Loucy (cell line): ENCODE measurements around the gene RAI1.

ENCODE experiments used
- H2AFZ ChIP-seq: fragments of 200-600 bp; sonication (generic); 2 replicates; pipeline ENCODE4 v1.6.0; 2016; ENCODE audit warnings: antibody characterized with exemption, mild to moderate bottlenecking, low read length, moderate library complexity
- H3F3A ChIP-seq: fragments of 200-600 bp; 2 replicates; pipeline ENCODE4 v1.6.0; 2016; ENCODE audit warnings: antibody characterized with exemption, low read depth, mild to moderate bottlenecking
- H3K27me3 ChIP-seq: fragments of 200-600 bp; sonication (generic); 2 replicates; pipeline ENCODE4 v1.6.1; 2014; ENCODE audit warnings: low read length, mild to moderate bottlenecking; ENCODE audit not compliant: insufficient read depth, poor library complexity, severe bottlenecking
- H3K36me3 ChIP-seq: fragments of 200-600 bp; sonication (generic); 2 replicates; pipeline ENCODE4 v1.6.1; 2016; ENCODE audit warnings: low read length; ENCODE audit not compliant: insufficient read depth
- H3K4me1 ChIP-seq: fragments of 200-600 bp; sonication (generic); 2 replicates; pipeline ENCODE4 v1.5.1; 2014; ENCODE audit warnings: low read length, mild to moderate bottlenecking; ENCODE audit not compliant: insufficient read depth, poor library complexity, severe bottlenecking
- H3K4me2 ChIP-seq: fragments of 200-600 bp; sonication (generic); 2 replicates; pipeline ENCODE4 v1.6.0; 2014; ENCODE audit warnings: antibody characterized with exemption, low read length, low read depth, mild to moderate bottlenecking; ENCODE audit not compliant: poor library complexity, severe bottlenecking
- H3K4me3 ChIP-seq: fragments of 200-600 bp; sonication (generic); 2 replicates; pipeline ENCODE4 v1.5.1; 2014; ENCODE audit warnings: low read length, mild to moderate bottlenecking, mixed read lengths; ENCODE audit not compliant: poor library complexity, severe bottlenecking
- H3K79me2 ChIP-seq: fragments of 200-600 bp; sonication (generic); 2 replicates; pipeline ENCODE4 v1.6.1; 2014; ENCODE audit warnings: low read length; ENCODE audit not compliant: insufficient read depth
- H3K9ac ChIP-seq: fragments of 200-600 bp; sonication (generic); 2 replicates; pipeline ENCODE4 v1.6.0; 2014; ENCODE audit warnings: mild to moderate bottlenecking, low read depth, low read length, moderate library complexity; ENCODE audit not compliant: poor library complexity, severe bottlenecking
- H3K9me2 ChIP-seq: fragments of 200-600 bp; sonication (generic); replicated peaks from 2 replicates; pipeline ENCODE4 v1.6.1; 2016; ENCODE audit warnings: low read depth, low read length, mixed read lengths
- H3K9me3 ChIP-seq: fragments of 200-600 bp; sonication (generic); 2 replicates; pipeline ENCODE4 v1.6.1; 2014; ENCODE audit warnings: mild to moderate bottlenecking, antibody characterized with exemption, low read length, low read depth; ENCODE audit not compliant: insufficient read depth
- H4K20me1 ChIP-seq: fragments of 200-600 bp; sonication (generic); 2 replicates; pipeline ENCODE4 v1.6.0; 2014; ENCODE audit warnings: antibody characterized with exemption, low read length, mild to moderate bottlenecking; ENCODE audit not compliant: insufficient read depth, poor library complexity, severe bottlenecking
- EZH2phosphoT487 ChIP-seq: fragments of 200-600 bp; IDR thresholded peaks from 2 replicates; pipeline ENCODE4 v1.6.1; 2018; ENCODE audit warnings: antibody characterized with exemption, mild to moderate bottlenecking, moderate library complexity, borderline replicate concordance
- TF ChIP-seq, protein P1 (sequence below): fragments of 200-600 bp; sonication (generic); conservative IDR thresholded peaks from 2 replicates; pipeline ENCODE4 v1.5.1; 2014; ENCODE audit warnings: mild to moderate bottlenecking, antibody characterized with exemption, low read length

The RAI1 gene

DNA sequence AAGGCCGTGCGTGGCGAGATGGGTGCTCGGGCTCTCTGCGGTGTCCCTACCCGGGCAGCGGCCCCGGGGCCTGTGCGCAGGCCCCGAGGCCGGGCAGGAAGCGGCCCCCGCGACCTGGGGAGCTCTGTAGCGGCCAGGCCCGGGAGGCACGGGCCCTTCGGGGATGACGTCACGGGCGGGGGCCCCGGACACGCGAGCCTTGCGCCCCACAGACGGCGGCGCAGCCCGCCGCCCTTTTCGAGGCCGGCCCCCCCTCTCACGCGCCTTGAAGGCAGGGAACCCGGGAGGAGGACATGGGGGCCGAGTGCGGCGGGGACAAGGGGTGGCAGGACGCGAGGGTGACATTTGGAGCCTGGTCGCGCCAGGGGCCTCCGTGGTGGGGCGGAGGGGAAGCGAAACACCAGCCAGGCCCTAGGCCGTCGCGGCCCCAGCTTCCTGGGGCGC lies 1.1 kb downstream of the RAI1 start:
- Histone ChIP-seq H2AFZ (peak overlapping the region; percentile 51), H3K79me2 (peaks cover 58% of the 10 kb centered on the region), H3K27me3 (peaks cover 10% of the 10 kb centered on the region), H3K9me3 (no peaks in the 10 kb centered on the region), H3K9me2 (no peaks in the 10 kb centered on the region), H3K4me3 (peak overlapping the region; percentile 90), H3K4me2 (peak overlapping the region; percentile 96), H3K4me1 (peaks cover 39% of the 10 kb centered on the region), H4K20me1 (peaks cover 34% of the 10 kb centered on the region), H3K9ac (peak overlapping the region; percentile 97), H3F3A (no peaks in the 10 kb centered on the region), H3K36me3 (no peaks in the 10 kb centered on the region)
- no peak for TF ChIP-seq EZH2phosphoT487
- TF ChIP-seq, protein P1, sequence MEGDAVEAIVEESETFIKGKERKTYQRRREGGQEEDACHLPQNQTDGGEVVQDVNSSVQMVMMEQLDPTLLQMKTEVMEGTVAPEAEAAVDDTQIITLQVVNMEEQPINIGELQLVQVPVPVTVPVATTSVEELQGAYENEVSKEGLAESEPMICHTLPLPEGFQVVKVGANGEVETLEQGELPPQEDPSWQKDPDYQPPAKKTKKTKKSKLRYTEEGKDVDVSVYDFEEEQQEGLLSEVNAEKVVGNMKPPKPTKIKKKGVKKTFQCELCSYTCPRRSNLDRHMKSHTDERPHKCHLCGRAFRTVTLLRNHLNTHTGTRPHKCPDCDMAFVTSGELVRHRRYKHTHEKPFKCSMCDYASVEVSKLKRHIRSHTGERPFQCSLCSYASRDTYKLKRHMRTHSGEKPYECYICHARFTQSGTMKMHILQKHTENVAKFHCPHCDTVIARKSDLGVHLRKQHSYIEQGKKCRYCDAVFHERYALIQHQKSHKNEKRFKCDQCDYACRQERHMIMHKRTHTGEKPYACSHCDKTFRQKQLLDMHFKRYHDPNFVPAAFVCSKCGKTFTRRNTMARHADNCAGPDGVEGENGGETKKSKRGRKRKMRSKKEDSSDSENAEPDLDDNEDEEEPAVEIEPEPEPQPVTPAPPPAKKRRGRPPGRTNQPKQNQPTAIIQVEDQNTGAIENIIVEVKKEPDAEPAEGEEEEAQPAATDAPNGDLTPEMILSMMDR = no peak

DNA sequence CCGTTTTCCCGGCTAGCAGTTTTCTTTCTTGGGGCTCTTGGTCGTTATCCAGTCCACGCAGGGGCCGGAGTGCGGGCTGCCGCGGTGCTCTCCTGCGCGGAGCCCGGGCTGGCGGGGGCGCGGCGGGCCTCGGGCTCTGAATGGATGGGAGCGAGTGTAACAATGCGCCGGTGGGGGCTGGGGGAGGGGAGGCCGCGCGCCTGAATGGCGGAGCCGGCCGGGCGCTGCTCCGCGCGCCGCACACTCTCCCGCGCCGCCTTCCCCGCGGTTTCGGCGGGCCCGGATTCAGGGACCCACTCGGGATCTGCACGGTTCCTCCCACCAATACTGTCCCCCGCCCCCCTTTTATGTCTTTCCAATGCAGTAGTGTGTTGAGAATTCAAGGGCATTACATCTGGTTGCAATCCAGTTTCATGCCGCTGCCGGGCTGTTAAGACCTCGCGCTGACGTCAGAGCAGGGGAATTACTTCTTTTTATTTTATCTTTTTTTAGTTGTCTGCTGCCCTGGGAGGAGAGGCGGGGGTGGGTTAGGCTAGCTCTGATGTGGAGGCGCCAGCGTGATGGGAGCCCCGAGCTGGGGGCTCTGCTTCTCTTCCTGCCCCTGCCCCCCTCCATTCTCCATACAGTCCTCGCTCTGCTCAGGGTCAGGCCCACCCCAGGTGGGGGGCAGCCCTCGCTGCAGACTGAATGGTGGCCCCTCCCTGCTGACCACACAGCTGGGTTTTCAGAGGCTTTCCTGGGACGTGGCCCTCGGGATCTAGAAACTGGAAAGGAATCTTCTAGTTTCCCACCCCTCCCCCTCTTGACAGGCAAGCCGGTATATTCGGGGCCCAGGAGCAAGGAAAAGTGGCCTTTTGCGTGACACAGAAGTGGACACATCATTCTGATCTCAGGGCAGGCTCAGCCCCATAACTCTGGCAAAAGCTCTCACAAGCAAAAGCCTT lies 1.8 kb downstream of the RAI1 start:
- Histone ChIP-seq H3K9me3 (no peaks in the 10 kb centered on the region), H3F3A (no peaks in the 10 kb centered on the region), H3K4me1 (peaks cover 39% of the 10 kb centered on the region), H3K27me3 (peaks cover 10% of the 10 kb centered on the region), H3K9me2 (no peaks in the 10 kb centered on the region), H3K9ac (peak overlapping the region; percentile 97), H3K36me3 (no peaks in the 10 kb centered on the region), H2AFZ (peak overlapping the region; percentile 51; the same call in 1 of the 2 replicates), H4K20me1 (peaks cover 34% of the 10 kb centered on the region), H3K79me2 (peaks cover 65% of the 10 kb centered on the region), H3K4me3 (peak overlapping the region; percentile 90), H3K4me2 (peak overlapping the region; percentile 96)
- TF ChIP-seq EZH2phosphoT487 = no peak
- TF ChIP-seq, protein P1 = no peak

DNA sequence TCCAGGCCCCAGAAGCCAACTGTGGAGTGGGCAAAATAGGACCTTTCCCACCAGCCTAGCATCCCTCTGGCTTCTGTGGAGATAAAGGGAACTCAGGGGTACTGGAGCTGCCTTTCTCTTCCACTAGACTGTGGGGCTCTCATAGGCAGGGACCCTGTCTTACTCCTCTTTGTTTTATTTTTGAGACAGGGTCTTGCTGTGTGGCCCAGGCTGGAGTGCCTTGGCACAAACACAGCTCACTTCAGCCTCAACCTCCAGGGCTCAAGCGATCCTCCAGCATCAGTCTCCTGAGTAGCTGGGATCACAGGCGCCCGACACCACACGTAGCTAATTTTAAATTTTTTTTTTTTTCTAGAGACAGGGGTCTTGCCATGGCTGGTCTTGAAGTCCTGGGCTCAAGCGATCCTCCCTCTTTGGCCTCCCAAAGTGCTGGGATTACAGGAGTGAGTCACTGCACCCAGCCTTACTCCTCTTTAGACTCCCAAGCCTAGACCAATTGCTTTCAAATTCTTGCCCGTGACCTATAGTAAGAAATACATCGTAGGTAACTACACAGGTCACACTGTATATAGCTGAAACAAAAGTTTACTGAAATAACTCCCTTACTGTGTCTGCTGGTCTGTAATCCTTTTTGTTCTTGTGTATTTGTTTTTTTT lies 2.6 kb downstream of the RAI1 start:
- Histone ChIP-seq H3K79me2 (peaks cover 73% of the 10 kb centered on the region), H3K4me3 (peak overlapping the region; percentile 90), H3K9me3 (no peaks in the 10 kb centered on the region), H3K4me2 (peak overlapping the region; percentile 96), H3K27me3 (peaks cover 10% of the 10 kb centered on the region), H2AFZ (no peak overlapping the region), H3K4me1 (peaks cover 39% of the 10 kb centered on the region), H3K36me3 (no peaks in the 10 kb centered on the region), H3F3A (no peaks in the 10 kb centered on the region), H3K9ac (peak overlapping the region; percentile 97), H4K20me1 (peaks cover 36% of the 10 kb centered on the region), H3K9me2 (no peaks in the 10 kb centered on the region)
- no peak for TF ChIP-seq EZH2phosphoT487
- TF ChIP-seq, protein P1 = no peak
